IMR-90 (cell line): ENCODE measurements around the gene PDGFD. TPM values are rescaled to one million over a fixed set of nuclear protein-coding genes. Genes with fewer than 3 reads are reported as not detected.

Experiments
- ATAC-seq: fragments of 200-7000 bp; cut with Tn5 transposase; 2 replicates; pipeline ENCODE4 v1.9.1; 2020; ENCODE audit warnings: low read depth, mild to moderate bottlenecking, moderate library complexity
- BruUV-seq: library from RNA; stranded (reverse); fragments of 400-500 nt; replicated peaks from 2 replicates; lab custom pipeline; 2021; lab: Mats Ljungman, UMichigan
- CTCF ChIA-PET: fragments of 300-600 bp; formaldehyde crosslinking; extraction: SDS; loops from one replicate; lab custom pipeline; 2021; ENCODE audit warnings: antibody characterized with exemption; lab: Yijun Ruan, JAX
- POLR2A ChIA-PET: fragments of 300-600 bp; sonication (Branson Sonifier 250); formaldehyde crosslinking; loops from one replicate; lab custom pipeline; 2022; ENCODE audit warnings: antibody characterized with exemption; ENCODE audit not compliant: unreplicated experiment; lab: Charles Lee
- DNase-seq: peaks from one replicate; pipeline ENCODE4 v3.0.0; 2013
- H2AFZ ChIP-seq: replicated peaks from 2 replicates; pipeline ENCODE3; 2013; ENCODE audit warnings: low read length, mild to moderate bottlenecking; ENCODE audit not compliant: poor library complexity
- H2AK5ac ChIP-seq: 2 replicates; pipeline ENCODE4 v1.6.1; 2013; ENCODE audit warnings: low read depth, low read length, inconsistent platforms
- H2AK9ac ChIP-seq: replicated peaks from 2 replicates; pipeline ENCODE3; 2013; ENCODE audit warnings: mild to moderate bottlenecking, low read depth, low read length, moderate library complexity; ENCODE audit not compliant: poor library complexity
- H2BK120ac ChIP-seq: 2 replicates; pipeline ENCODE4 v1.6.1; 2013; ENCODE audit warnings: low read depth, low read length, inconsistent platforms
- H2BK15ac ChIP-seq: 3 replicates; pipeline ENCODE4 v1.6.1; 2013; ENCODE audit warnings: low read depth, low read length, inconsistent platforms
- H2BK20ac ChIP-seq: 2 replicates; pipeline ENCODE4 v1.6.1; 2013; ENCODE audit warnings: low read depth, mild to moderate bottlenecking, inconsistent platforms, low read length, moderate library complexity
- H2BK5ac ChIP-seq: 2 replicates; pipeline ENCODE4 v1.6.1; 2013; ENCODE audit warnings: mild to moderate bottlenecking, low read depth, low read length, inconsistent platforms; ENCODE audit not compliant: poor library complexity, severe bottlenecking
- H3K14ac ChIP-seq: replicated peaks from 2 replicates; pipeline ENCODE4 v1.6.1; 2013; ENCODE audit warnings: low read depth, low read length, inconsistent platforms
- H3K18ac ChIP-seq: 2 replicates; pipeline ENCODE4 v1.6.1; 2013; ENCODE audit warnings: low read depth, low read length, control low read depth
- H3K23ac ChIP-seq: 2 replicates; pipeline ENCODE4 v1.6.1; 2013; ENCODE audit warnings: low read depth, low read length, inconsistent platforms
- H3K27ac ChIP-seq: 2 replicates; pipeline ENCODE4 v1.5.1; 2013; ENCODE audit warnings: mild to moderate bottlenecking, control low read depth, low read length; ENCODE audit not compliant: insufficient read depth
- H3K27me3 ChIP-seq: 2 replicates; pipeline ENCODE4 v1.6.1; 2013; ENCODE audit warnings: low read length; ENCODE audit not compliant: control insufficient read depth, insufficient read depth
- H3K36me3 ChIP-seq: 2 replicates; pipeline ENCODE4 v1.6.1; 2013; ENCODE audit warnings: low read length, mixed read lengths; ENCODE audit not compliant: control insufficient read depth, insufficient read depth
- H3K4ac ChIP-seq: 2 replicates; pipeline ENCODE4 v1.6.1; 2013; ENCODE audit warnings: low read depth, low read length, inconsistent platforms
- H3K4me1 ChIP-seq: 2 replicates; pipeline ENCODE4 v1.6.1; 2013; ENCODE audit warnings: low read length, mixed read lengths; ENCODE audit not compliant: control insufficient read depth, insufficient read depth
- H3K4me2 ChIP-seq: 2 replicates; pipeline ENCODE4 v1.6.1; 2013; ENCODE audit warnings: low read depth, mild to moderate bottlenecking, control low read depth, low read length, moderate library complexity
- H3K4me3 ChIP-seq: 2 replicates; pipeline ENCODE4 v1.5.1; 2013; ENCODE audit warnings: low read depth, mild to moderate bottlenecking, control low read depth, low read length, moderate library complexity; ENCODE audit not compliant: insufficient read depth
- H3K56ac ChIP-seq: 2 replicates; pipeline ENCODE4 v1.6.1; 2013; ENCODE audit warnings: low read length, inconsistent platforms; ENCODE audit not compliant: insufficient read depth; ENCODE audit errors: extremely low read depth
- H3K79me1 ChIP-seq, 2 experiments: 2 replicates each; pipeline ENCODE4 v1.6.1; 2013; ENCODE audit warnings: low read length in 2 of 2, inconsistent platforms in 1 of 2, low read depth in 1 of 2
- H3K9ac ChIP-seq: 2 replicates; pipeline ENCODE4 v1.6.1; 2013; ENCODE audit warnings: low read depth, low read length, control low read depth
- H3K9me1 ChIP-seq: 2 replicates; pipeline ENCODE4 v1.6.1; 2013; ENCODE audit warnings: low read length, inconsistent platforms; ENCODE audit not compliant: insufficient read depth
- H3K9me3 ChIP-seq: 2 replicates; pipeline ENCODE4 v1.6.1; 2013; ENCODE audit warnings: low read length; ENCODE audit not compliant: control insufficient read depth, insufficient read depth
- H4K20me1 ChIP-seq: 2 replicates; pipeline ENCODE4 v1.6.1; 2013; ENCODE audit warnings: low read length, inconsistent platforms; ENCODE audit not compliant: insufficient read depth
- H4K5ac ChIP-seq: 2 replicates; pipeline ENCODE4 v1.6.1; 2013; ENCODE audit warnings: mild to moderate bottlenecking, low read depth, low read length, control low read depth
- H4K8ac ChIP-seq, 2 experiments: 2 replicates each; pipeline ENCODE4 v1.6.1; 2013; ENCODE audit warnings: low read depth in 2 of 2, low read length in 2 of 2, control low read depth in 1 of 2, inconsistent platforms in 1 of 2
- H4K91ac ChIP-seq: 2 replicates; pipeline ENCODE4 v1.6.1; 2013; ENCODE audit warnings: low read depth, low read length, inconsistent platforms; ENCODE audit not compliant: insufficient read depth
- BHLHE40 ChIP-seq: fragments of 150-350 bp; IDR thresholded peaks from 2 replicates; pipeline ENCODE4 v1.6.1; 2016; ENCODE audit warnings: mild to moderate bottlenecking, low read depth, low read length
- CEBPB ChIP-seq: IDR thresholded peaks from 2 replicates; pipeline ENCODE4 v1.6.1; 2012; ENCODE audit warnings: low read depth, low read length, improper control_type of control experiment
- CHD1 ChIP-seq: IDR thresholded peaks from 2 replicates; pipeline ENCODE4 v1.6.1; 2012; ENCODE audit warnings: low read depth, low read length, improper control_type of control experiment
- CTCF ChIP-seq: conservative IDR thresholded peaks from 2 replicates; pipeline ENCODE4 v1.5.1; 2012; ENCODE audit warnings: mild to moderate bottlenecking, low read depth, low read length, improper control_type of control experiment
- ELK1 ChIP-seq: fragments of 150-350 bp; IDR thresholded peaks from 2 replicates; pipeline ENCODE4 v1.6.1; 2016; ENCODE audit warnings: low read depth, mild to moderate bottlenecking, low read length, moderate library complexity, borderline replicate concordance
- FOS ChIP-seq: fragments of 150-350 bp; IDR thresholded peaks from 2 replicates; pipeline ENCODE4 v1.6.1; 2016; ENCODE audit warnings: low read depth, low read length
- MAFK ChIP-seq: IDR thresholded peaks from 2 replicates; pipeline ENCODE4 v1.6.1; 2012; ENCODE audit warnings: low read depth, low read length, improper control_type of control experiment
- MAZ ChIP-seq: IDR thresholded peaks from 2 replicates; pipeline ENCODE4 v1.6.1; 2012; ENCODE audit warnings: low read depth, mild to moderate bottlenecking, low read length, improper control_type of control experiment, moderate library complexity, borderline replicate concordance
- MXI1 ChIP-seq: IDR thresholded peaks from 2 replicates; pipeline ENCODE4 v1.6.1; 2012; ENCODE audit warnings: low read depth, mild to moderate bottlenecking, low read length, moderate library complexity, borderline replicate concordance
- NFE2L2 ChIP-seq: fragments of 150-350 bp; IDR thresholded peaks from 2 replicates; pipeline ENCODE4 v1.6.1; 2016; ENCODE audit warnings: low read depth, mild to moderate bottlenecking, low read length
- POLR2A ChIP-seq: IDR thresholded peaks from 2 replicates; pipeline ENCODE4 v1.6.1; 2012; ENCODE audit warnings: mild to moderate bottlenecking, low read depth, low read length
- RAD21 ChIP-seq: IDR thresholded peaks from 2 replicates; pipeline ENCODE4 v1.6.1; 2012; ENCODE audit warnings: low read length, improper control_type of control experiment
- RCOR1 ChIP-seq: IDR thresholded peaks from 2 replicates; pipeline ENCODE4 v1.6.1; 2012; ENCODE audit warnings: mild to moderate bottlenecking, low read length, improper control_type of control experiment; ENCODE audit not compliant: insufficient replicate concordance
- RFX5 ChIP-seq: IDR thresholded peaks from 2 replicates; pipeline ENCODE4 v1.8.0; 2012; ENCODE audit warnings: low read depth, mild to moderate bottlenecking, low read length, moderate library complexity
- SMC3 ChIP-seq: fragments of 150-350 bp; IDR thresholded peaks from 2 replicates; pipeline ENCODE4 v1.6.1; 2016; ENCODE audit warnings: low read depth, mild to moderate bottlenecking, antibody characterized with exemption, low read length, moderate library complexity
- USF2 ChIP-seq: fragments of 150-350 bp; IDR thresholded peaks from 2 replicates; pipeline ENCODE4 v1.6.1; 2017; ENCODE audit warnings: mild to moderate bottlenecking, antibody characterized with exemption, low read length, low read depth
- WGBS, 2 experiments: methylation state at CpG; one replicate each; pipeline versions ENCODE4 v1.1.5 to v1.1.7; 2013; ENCODE audit warnings: missing lambda C conversion rate in 2 of 2; ENCODE audit not compliant: insufficient read length in 1 of 2; ENCODE audit errors: extremely low coverage in 2 of 2; 5-methylcytosine and 5-hydroxymethylcytosine counted together
- dilution Hi-C: fragments of 300-500 bp; cut with HindIII; formaldehyde crosslinking; loops from one replicate; pipeline ENCODE4 v1.14.3; 2018; ENCODE audit warnings: low sequenced_read_pairs; ENCODE audit not compliant: unreplicated experiment
- in situ Hi-C: fragments of 300-500 bp; cut with MboI; formaldehyde crosslinking; loops from 3 replicates; pipeline ENCODE4 v1.14.3; 2019; ENCODE audit warnings: low sequenced_read_pairs, inconsistent platforms, mixed read lengths
- intact Hi-C: fragments of 100-400 bp; cut with micrococcal nuclease; formaldehyde crosslinking; loops from 2 replicates; pipeline ENCODE4 v1.10.0; 2022
- polyA plus RNA-seq, 3 experiments: library from polyadenylated mRNA; depleted of rRNA; stranded (reverse); fragments of >200 nt; gene quantifications; 2 replicates each; pipeline ENCODE4 v1.2.3, GENCODE V29; 2012; ENCODE audit warnings: low replicate concordance in 1 of 3
- total RNA-seq: library from RNA; depleted of rRNA; stranded (reverse); fragments of >200 nt; gene quantifications from 2 replicates; pipeline ENCODE4 v1.2.3, GENCODE V29; 2012

The PDGFD gene
- total and polyA plus RNA-seq, 2 of the 4 experiments (the other 2 are of a cell fraction): 2.1 to 3.0 TPM

GRCh38 chr11:104024572-104024971 is 139.4 kb downstream of the PDGFD start:
- Histone ChIP-seq H2BK15ac (no peak overlapping the region), H3K27me3 (no peaks in the 10 kb centered on the region), H3K9ac (no peak overlapping the region), H2AFZ (no peak overlapping the region), H3K36me3 (no peaks in the 10 kb centered on the region), H3K27ac (no peak overlapping the region), H3K56ac (no peak overlapping the region), H2BK120ac (no peak overlapping the region), H3K23ac (no peak overlapping the region), H2BK5ac (no peak overlapping the region), H4K91ac (no peak overlapping the region), H3K4ac (no peak overlapping the region), H3K9me1 (no peaks in the 10 kb centered on the region), H4K8ac (no peak overlapping the region), H4K5ac (no peak overlapping the region), H3K79me1 (no peaks in the 10 kb centered on the region), H3K4me3 (no peak overlapping the region), H2AK5ac (no peak overlapping the region), H2BK20ac (no peak overlapping the region), H2AK9ac (no peak overlapping the region), H3K18ac (no peak overlapping the region), H3K14ac (no peak overlapping the region), H4K20me1 (no peaks in the 10 kb centered on the region), H3K4me2 (no peak overlapping the region), H3K9me3 (no peaks in the 10 kb centered on the region), H3K4me1 (no peaks in the 10 kb centered on the region; the same call in 1 of the 2 replicates)
- ChIA-PET CTCF (no interaction called here), POLR2A (no interaction called here)
- no peak for ATAC-seq
- dilution Hi-C loops (no loop called here), intact Hi-C loops (no loop called here), in situ Hi-C loops (no loop called here)
- WGBS, 2 experiments: no CpG with 5 or more reads among the region's 2 CpGs
- TF ChIP-seq BHLHE40 (no peak), RAD21 (no peak), NFE2L2 (no peak), ELK1 (no peak), CEBPB (no peak), FOS (no peak), CTCF (no peak), RFX5 (no peak), POLR2A (no peak), MAFK (no peak), MAZ (no peak), USF2 (no peak), MXI1 (no peak), CHD1 (no peak), RCOR1 (no peak), SMC3 (no peak)
- no TSS peak for BruUV-seq
- no peak for DNase-seq
